ENCODE data around the gene NEUROD2. TPM values are rescaled to one million over a fixed set of nuclear protein-coding genes. Genes with fewer than 3 reads are reported as not detected.

NEUROD2 gene
- total RNA-seq, 1 experiment from 2014 or later, result not detected

DNA sequence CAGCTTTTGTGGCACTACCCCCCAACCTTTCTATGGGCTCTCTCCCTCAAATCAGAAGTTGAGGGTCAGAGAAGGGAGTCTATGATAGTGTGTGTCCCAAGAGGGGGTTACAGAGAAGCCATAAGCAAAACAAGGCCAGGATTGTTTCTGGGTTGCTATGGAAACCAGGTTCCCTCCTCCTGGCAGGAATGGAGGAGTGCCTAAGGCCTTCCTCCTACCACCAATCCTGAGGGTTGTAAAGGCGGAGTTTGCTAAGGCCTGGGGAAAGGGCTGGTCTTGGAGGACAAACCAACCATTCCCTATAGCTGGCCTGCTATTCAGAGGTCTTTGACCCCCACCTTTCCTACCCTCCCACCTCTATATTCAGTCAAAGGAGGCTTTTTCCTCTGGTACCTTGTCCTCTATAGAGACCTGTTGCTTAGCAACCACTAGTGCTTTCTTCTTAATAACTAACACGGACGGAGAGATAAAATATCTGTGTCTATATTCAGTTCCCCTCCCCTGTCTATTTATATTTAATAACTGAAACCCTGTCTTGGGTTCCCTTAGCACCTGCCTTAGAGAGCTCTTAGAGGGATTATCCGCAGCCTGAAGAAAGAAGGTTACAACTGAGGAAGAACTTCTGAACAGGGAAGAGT lies 43.4 kb downstream of the NEUROD2 start:
- BruUV-seq (replicated peaks), result no TSS peak
- Histone ChIP-seq H3K27me3 (replicated peaks; ENCODE audit: control insufficient read depth, insufficient read depth, low read length) (no peaks in the 10 kb centered on the region), H3K9me3 (no peaks in the 10 kb centered on the region), H3K4me1 (no peaks in the 10 kb centered on the region), H3K4me3 (ENCODE audit: low read depth, low read length) (no peak overlapping the region), H3K36me3 (ENCODE audit: control insufficient read depth, insufficient read depth, low read length) (no peaks in the 10 kb centered on the region)
- intact Hi-C loops (cut with micrococcal nuclease; ENCODE audit: unreplicated experiment), result no loop called here
- no peak overlapping the region for H3K27ac Mint-ChIP-seq (ENCODE audit: unreplicated experiment)
- TF ChIP-seq, protein P1, sequence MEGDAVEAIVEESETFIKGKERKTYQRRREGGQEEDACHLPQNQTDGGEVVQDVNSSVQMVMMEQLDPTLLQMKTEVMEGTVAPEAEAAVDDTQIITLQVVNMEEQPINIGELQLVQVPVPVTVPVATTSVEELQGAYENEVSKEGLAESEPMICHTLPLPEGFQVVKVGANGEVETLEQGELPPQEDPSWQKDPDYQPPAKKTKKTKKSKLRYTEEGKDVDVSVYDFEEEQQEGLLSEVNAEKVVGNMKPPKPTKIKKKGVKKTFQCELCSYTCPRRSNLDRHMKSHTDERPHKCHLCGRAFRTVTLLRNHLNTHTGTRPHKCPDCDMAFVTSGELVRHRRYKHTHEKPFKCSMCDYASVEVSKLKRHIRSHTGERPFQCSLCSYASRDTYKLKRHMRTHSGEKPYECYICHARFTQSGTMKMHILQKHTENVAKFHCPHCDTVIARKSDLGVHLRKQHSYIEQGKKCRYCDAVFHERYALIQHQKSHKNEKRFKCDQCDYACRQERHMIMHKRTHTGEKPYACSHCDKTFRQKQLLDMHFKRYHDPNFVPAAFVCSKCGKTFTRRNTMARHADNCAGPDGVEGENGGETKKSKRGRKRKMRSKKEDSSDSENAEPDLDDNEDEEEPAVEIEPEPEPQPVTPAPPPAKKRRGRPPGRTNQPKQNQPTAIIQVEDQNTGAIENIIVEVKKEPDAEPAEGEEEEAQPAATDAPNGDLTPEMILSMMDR (IDR thresholded peaks at IDR 0.05; ENCODE audit: insufficient read depth in 1 of 2, low read depth in 1 of 2, low read length in 1 of 2, severe bottlenecking in 1 of 2, unreplicated experiment in 1 of 2), result no peak
- H3K4me1 Mint-ChIP-seq (ENCODE audit: low read depth, unreplicated experiment), result peaks cover 7% of the 10 kb centered on the region
- peak in 1 of 2 experiments; percentile 40 for DNase-seq
- H3K9me3 Mint-ChIP-seq (ENCODE audit: unreplicated experiment), result no peaks in the 10 kb centered on the region
- H3K36me3 Mint-ChIP-seq (ENCODE audit: insufficient read depth, unreplicated experiment), result no peaks in the 10 kb centered on the region
- H3K27me3 Mint-ChIP-seq (ENCODE audit: insufficient read depth, unreplicated experiment), result no peaks in the 10 kb centered on the region
- POLR2A ChIA-PET, result no interaction called here
- CTCF ChIA-PET, result interaction anchor here (0.6 to 1.4 kb wide), 2 partner anchors 13 to 17 kb away, joined by 3 to 4 read pairs; no protein-coding TSS in a partner anchor
- no peak overlapping the region for H3K4me3 Mint-ChIP-seq (ENCODE audit: unreplicated experiment)

DNA sequence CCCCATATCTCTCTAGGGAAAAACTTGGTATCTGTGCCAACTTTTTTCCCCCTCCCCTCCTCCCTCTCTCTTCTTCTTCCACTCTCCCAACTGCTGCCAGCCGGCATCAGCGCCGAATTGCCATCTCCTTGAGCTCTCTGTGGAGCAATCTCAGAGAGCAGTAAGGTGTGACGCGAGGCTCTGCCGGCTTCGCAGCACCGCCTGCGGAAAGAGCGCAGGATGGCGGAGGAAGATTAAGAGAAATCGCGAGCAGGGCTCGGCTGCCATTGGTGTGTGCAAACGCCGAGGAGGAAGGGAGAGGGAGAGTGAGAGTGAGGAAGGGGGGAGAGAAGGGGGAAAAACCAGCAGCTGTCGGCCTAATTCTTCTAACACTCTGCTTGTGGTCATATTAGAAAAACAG lies 44.2 kb downstream of the NEUROD2 start:
- Mint-ChIP-seq H3K27me3 (ENCODE audit: insufficient read depth, unreplicated experiment) (no peaks in the 10 kb centered on the region), H3K9me3 (ENCODE audit: unreplicated experiment) (no peaks in the 10 kb centered on the region), H3K4me3 (ENCODE audit: unreplicated experiment) (no peak overlapping the region), H3K4me1 (ENCODE audit: low read depth, unreplicated experiment) (peaks cover 7% of the 10 kb centered on the region), H3K36me3 (ENCODE audit: insufficient read depth, unreplicated experiment) (no peaks in the 10 kb centered on the region), H3K27ac (ENCODE audit: unreplicated experiment) (no peak overlapping the region)
- CTCF ChIA-PET, result interaction anchor here (0.6 to 1.4 kb wide), 2 partner anchors 14 to 16 kb away, joined by 3 to 4 read pairs; no protein-coding TSS in a partner anchor
- H3K9me3 ChIP-seq, result no peaks in the 10 kb centered on the region
- H3K36me3 ChIP-seq (ENCODE audit: control insufficient read depth, insufficient read depth, low read length), result no peaks in the 10 kb centered on the region
- H3K27me3 ChIP-seq (replicated peaks; ENCODE audit: control insufficient read depth, insufficient read depth, low read length), result no peaks in the 10 kb centered on the region
- BruUV-seq (replicated peaks), result no TSS peak
- no peak overlapping the region for H3K4me3 ChIP-seq (ENCODE audit: low read depth, low read length)
- DNase-seq, result no peak
- intact Hi-C loops (cut with micrococcal nuclease; ENCODE audit: unreplicated experiment), result no loop called here
- H3K4me1 ChIP-seq, result no peaks in the 10 kb centered on the region
- POLR2A ChIA-PET, result no interaction called here
- TF ChIP-seq, protein P1 (IDR thresholded peaks at IDR 0.05; ENCODE audit: insufficient read depth in 1 of 2, low read depth in 1 of 2, low read length in 1 of 2, severe bottlenecking in 1 of 2, unreplicated experiment in 1 of 2), result no peak

DNA sequence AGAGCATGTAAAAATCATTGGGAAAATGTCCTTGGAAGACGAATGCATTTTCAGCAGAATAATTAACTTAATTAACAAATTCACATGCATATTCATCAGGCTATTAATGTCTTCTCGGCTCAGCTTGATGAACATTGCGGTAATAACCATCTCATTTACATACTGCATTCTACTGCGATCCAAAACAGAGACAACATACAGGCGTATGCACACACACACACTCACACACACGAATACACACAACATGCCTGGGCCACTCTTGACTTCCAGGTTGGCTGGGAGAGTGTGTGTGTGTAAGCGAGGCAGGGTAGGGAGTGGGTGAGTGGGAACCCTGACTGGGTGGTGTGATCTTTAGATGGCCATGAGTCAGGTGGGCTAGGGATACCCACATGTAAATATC lies 44.7 kb downstream of the NEUROD2 start:
- no peaks in the 10 kb centered on the region for H3K36me3 ChIP-seq (ENCODE audit: control insufficient read depth, insufficient read depth, low read length)
- POLR2A ChIA-PET, result no interaction called here

More for the DNA sequence above, 44.7 kb downstream of the NEUROD2 start:
- Histone ChIP-seq H3K4me3 (ENCODE audit: low read depth, low read length) (no peak overlapping the region), H3K27me3 (replicated peaks; ENCODE audit: control insufficient read depth, insufficient read depth, low read length) (no peaks in the 10 kb centered on the region), H3K4me1 (no peaks in the 10 kb centered on the region), H3K9me3 (no peaks in the 10 kb centered on the region)
- H3K27me3 Mint-ChIP-seq (ENCODE audit: insufficient read depth, unreplicated experiment), result no peaks in the 10 kb centered on the region
- no TSS peak for BruUV-seq (replicated peaks)
- H3K4me1 Mint-ChIP-seq (ENCODE audit: low read depth, unreplicated experiment), result peaks cover 7% of the 10 kb centered on the region
- TF ChIP-seq, protein P1 (IDR thresholded peaks at IDR 0.05; ENCODE audit: insufficient read depth in 1 of 2, low read depth in 1 of 2, low read length in 1 of 2, severe bottlenecking in 1 of 2, unreplicated experiment in 1 of 2), result no peak
- no peak overlapping the region for H3K27ac Mint-ChIP-seq (ENCODE audit: unreplicated experiment)
- no peak for DNase-seq
- CTCF ChIA-PET, result no interaction called here
- no peak overlapping the region for H3K4me3 Mint-ChIP-seq (ENCODE audit: unreplicated experiment)
- intact Hi-C loops (cut with micrococcal nuclease; ENCODE audit: unreplicated experiment), result no loop called here
- no peaks in the 10 kb centered on the region for H3K36me3 Mint-ChIP-seq (ENCODE audit: insufficient read depth, unreplicated experiment)
- H3K9me3 Mint-ChIP-seq (ENCODE audit: unreplicated experiment), result no peaks in the 10 kb centered on the region
